NCI-H2081 treated with DMSO at 0.1 percent for 48 hours (cell line): Measurements from ENCODE around the gene TEPSIN.
A peak's percentile ranks its signal among the peaks of the same experiment; 100 is the strongest.
"Not testable (repeated sequence)": the region's sequence is repeated elsewhere in the genome, so short reads cannot be mapped to it uniquely, and the experiment has no call there.

Experiments used
- DNase-seq: peaks from one replicate; lab custom pipeline; 2025; lab: John Stamatoyannopoulos, UW

Gene TEPSIN

DNA sequence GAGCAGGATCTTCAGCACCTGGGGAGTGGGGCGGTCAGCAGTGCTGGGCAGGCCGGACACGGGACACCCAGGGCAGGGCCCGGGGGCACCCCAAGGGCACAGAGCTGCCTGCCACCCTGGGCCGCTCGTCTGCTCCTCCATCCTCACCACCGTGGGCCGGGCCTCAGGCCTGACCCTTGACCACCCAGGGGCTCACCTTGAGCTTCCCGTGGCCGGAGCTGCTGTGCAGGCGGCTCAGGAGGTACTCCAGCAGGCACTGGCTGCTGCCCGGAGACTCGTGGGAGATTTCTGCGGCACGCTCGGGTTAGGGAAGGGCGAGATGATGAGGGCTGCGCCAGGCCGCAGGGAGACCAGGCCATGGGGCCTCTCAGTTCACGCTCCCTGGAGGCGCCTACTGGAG lies 2.1 kb downstream of the TEPSIN start:
- DNase-seq: no peak

DNA sequence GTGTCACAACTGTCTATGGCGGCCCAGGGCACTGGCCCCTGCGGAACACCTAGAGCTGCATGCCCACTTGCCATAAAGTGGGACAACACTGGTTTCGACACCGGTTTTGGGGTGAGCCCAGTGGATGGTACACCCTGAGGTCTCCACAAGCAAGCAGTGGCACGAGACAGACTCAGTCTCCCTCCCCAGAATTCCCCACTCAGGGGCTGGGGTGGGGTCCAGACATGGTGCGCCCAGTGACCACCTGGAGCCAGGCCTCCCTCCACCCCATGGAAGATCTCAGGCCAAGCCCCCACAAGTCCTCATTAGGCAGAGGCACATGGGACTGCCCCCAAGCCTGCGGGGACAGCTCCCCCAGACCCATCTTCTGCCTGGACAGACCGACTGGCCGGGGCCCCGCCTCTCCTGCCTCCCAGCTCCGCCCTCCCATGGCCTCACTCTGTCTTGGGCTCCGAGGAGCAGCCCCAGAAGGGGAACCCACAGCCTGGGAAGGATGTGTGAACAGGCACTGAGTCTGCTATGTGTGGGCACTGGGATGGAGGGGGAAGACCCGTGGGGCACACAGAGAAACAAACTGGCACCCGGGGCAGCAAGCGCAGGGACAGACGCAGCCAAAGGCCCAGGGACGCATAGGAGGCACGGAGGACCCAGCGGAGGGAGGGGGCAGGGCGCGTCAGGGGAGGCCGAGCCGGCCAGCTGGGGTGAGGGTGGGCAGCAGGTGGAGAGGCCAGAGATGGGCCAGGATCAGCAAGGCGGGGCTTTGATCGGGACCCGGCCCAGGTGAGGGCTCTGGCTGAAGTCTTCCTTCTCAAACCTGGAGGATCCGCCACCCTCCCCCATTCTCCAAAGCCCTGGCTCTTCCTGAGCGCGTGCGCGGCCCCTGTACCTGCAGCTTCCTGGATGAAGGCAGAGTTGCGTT lies 2.8 kb downstream of the TEPSIN start:
- no peak for DNase-seq

DNA sequence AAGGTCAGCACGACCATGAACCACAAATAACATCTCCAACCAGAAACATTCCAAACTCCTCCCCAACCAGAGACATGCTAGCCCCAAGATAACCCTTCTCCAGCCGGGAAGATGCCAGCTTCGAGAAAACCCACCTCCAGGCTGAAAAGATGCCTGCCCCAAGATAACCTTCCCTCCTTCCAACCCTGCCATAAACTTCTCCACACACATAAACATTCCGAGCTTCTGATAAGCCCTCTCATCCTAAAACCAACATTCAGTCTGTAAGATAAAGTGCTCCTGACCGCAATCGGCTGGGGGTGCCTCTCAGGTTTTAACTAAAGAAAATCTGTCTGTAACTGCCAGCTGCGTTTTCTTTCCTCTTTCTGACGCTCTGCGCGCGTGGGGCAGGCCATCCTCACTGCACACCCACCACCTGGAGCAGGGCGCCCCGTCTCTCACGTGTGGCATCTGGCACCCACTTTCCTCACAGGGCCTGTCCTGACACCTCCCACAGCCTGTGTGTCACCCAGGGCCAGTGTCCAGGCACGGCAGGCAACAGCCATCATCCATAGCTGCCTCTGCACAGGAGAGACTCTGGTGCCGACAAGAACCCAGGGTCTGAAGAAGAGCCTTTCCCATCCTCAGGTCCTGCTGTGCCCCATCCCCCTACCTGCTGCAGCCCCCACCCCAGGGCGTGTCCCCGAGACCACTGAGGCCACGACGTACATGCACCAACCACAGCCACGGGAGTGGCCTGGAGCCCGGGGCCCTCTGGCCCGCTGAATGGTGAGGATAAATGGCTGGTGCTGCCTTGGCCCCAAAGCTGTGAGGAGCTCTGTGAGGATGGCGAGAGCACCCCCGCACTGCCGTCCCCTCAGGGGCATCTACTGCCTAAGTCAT lies 3.7 kb downstream of the TEPSIN start:
- no peak for DNase-seq

DNA sequence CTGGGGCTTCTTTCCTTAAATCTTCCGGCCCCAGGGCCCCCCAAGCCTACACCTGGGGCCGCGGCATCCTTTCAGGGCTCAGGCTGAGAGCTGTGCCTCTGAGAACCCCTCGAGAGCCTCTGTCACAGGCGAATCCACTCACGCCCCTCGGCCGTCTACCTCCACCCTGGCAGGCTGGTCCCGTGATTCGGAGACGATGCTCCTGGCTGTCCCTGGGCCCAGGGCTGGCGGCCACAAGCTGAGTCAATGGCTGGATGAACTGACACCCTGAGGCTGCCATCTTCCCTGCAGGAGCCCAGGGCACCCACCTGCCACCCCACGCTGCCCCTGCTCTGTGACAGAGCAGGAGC lies 4.4 kb downstream of the TEPSIN start:
- DNase-seq: no peak

DNA sequence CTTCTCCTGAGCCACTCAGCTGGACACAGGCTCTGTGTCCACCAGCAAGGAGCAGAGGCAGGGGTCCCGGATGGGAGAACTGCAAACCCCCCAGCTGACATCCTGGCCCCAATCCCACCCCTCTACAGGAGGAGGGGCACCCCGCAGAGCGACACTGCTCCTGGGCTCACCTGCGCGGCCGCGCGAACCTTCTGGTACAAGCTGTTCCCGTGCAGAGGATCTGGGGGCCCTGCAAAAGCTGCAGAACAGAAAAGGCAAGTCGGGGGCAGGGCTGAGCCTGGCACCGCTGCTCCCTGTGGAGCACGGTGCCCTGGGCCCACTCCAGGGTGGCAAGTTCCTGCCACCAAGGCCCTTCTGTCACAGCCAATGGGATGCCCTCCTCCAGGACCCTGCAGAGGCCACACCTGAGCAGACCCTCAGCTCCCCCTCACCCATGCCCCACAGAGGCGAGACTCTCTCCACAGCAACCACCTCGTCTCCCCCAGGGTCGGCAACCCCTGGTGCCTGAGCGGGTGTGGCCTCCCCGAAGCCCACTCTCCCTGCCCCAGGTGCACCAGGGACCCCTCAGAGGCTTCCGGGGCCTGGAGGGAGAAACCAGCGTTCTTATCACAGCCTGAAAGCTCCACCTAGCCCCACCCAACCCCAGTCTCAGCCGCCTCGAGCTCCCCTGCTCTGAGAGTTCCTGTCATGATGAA lies 4.9 kb downstream of the TEPSIN start:
- DNase-seq: no peak

DNA sequence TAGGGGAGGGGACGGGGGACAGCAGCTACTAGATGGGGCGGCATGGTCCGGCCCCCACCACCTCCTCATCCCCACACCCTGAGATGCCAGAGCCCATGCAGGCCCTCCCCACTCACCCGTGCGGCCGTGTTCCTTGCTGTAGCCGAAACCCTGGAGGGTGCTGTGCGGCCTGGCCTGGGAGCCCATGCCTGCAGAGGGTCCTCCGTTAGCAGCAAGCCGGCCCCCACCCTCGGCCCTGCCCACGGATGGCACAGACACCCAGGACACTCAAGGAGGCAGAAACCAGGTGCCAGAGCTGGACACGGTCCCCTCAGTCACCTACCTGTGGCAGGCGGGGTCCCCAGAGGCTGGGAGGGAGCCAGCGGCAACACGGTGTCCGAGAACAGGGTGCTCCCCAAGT lies 5.5 kb downstream of the TEPSIN start:
- no peak for DNase-seq

DNA sequence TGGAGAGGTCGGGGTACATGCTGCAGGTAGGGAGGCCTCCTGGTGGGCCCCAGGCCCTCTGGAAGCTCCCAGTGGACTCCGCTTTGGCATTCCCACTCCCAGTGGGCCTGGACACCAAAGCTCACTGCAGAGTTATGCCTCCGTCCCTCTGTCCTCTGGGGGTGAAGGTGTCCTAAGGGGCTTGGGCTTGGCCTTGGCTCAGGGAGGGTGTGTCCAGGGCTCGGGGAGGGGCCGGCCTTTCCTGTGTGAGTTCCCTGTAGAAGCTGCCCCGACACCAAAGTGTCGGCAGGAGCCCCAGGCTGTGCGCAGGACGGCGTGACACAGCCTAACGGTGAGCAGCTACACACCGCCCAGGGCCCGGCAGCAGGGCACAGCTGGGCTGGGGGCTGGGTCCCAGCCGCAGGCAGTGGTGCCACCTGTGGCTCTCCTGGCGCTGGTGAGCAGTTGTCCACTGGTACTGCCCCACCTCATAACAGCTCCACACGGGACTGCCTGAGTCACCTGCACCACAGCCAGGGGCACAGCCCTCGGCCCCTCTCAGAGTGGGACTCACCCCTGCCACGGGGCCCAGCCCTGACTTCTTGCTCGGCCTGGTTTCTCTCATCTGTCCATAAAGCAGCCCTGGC lies 6.1 kb downstream of the TEPSIN start:
- no peak for DNase-seq

DNA sequence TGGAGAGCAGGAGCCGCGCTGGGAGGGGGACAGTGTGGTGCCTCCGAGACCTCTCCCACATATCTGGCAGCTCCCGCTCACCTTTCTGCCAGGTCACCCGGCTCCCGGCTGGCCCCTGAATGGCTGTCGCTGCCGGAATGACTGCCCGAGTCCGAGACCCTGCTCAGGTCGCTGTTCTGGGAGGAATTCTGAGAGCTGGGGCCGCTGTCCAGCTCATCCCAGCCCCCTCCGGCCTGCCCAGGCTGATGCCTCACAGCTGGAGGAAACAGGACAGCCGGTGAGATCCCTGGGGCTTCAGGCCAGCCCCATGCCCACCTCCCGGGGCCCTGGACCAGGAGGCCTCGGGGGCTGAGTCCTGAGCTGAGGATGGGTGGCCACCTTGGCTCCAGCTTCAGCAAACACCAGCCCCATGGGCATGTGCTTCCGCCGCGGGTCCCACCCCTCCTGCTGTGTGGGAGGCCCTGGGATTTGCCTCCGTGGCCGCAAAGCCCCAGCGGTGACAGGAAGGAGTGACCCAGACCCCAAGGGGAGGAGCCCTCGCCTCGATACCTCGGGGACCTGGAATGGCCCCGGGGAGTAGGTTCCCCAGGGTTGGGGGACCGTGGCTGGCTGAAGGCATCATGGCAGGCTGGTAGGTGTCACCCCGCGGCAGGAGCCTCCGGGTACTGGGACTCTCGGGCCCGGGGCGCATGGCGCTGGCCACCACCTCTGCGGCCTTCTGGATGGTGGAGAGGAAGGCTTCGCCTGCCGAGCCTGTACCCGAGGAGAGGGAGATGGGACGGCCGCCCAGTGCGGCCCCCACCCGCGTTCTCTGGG lies 6.9 kb downstream of the TEPSIN start:
- no peak for DNase-seq

DNA sequence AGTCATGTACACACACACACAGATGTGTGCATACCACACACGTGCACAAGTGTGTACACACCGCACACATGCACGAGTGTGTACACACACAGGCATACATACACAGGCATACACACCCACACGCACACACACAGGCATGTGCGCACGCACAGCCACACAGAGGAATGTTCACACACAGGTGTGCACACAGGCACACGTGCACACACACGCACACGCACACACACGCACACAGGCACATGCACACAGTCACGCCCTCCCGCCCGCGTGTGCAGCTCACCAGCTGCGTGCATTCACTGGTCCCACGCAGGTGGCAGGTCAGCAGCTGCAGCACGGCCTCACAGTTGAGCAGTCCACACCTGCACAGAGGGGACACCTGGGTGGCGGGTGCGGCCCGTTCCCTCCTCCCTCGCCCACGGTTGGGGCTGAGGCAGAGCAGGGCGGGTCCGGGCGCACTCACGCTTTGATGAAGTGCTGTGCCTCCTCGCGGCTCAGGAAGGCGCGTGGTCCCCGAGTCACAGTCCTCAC lies 7.7 kb downstream of the TEPSIN start:
- DNase-seq: no peak

DNA sequence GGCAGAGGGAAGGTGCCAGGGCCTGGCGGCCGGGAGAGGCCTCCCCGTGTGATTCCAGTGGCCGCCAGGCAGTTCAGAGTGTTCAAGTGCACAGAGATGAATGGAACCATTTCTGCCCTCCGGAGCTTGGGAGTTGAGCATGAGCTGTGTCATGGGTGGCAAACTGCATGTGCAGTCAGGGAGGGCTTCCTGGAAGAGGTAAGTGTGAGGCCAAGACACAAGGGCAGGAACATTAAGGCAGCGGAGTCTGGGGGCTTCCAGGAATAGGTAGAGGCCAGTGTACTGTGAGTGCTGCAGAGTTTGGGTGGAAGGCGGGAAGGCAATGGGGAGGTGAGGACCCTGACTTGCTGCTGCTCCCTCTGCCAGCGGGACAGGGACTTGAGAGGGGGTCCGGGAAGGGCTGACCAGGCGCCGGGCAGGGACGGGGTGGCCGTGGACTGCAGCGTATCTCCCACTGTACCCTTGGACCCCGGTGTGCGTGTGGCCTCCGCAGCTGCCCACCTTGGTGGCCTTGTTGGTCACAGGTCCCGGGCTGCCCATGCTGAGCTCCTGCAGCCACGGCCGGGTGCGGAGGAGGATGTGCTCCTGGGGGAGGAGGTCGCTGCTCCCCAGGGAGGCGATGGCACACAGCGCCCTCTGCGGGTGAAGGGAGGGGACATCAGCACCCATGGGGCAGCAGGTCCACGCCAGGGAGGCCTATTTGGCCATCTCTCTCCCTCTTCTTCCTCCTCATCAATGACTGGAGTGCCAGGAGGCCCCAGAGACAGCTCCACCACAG lies 8.6 kb downstream of the TEPSIN start:
- DNase-seq: no peak

DNA sequence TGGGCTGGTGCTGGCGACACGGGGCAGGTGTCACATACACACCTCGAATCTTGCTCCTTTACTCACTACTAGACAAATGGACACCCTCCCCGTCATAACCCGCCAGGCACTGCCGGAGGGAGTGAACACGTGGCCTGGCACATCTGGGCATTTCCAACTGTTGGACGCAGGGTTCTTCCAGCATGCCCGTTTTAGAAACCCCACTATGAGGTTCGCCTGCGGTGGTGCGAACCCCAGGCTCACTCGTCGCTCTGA lies 9.3 kb downstream of the TEPSIN start:
- no peak for DNase-seq

DNA sequence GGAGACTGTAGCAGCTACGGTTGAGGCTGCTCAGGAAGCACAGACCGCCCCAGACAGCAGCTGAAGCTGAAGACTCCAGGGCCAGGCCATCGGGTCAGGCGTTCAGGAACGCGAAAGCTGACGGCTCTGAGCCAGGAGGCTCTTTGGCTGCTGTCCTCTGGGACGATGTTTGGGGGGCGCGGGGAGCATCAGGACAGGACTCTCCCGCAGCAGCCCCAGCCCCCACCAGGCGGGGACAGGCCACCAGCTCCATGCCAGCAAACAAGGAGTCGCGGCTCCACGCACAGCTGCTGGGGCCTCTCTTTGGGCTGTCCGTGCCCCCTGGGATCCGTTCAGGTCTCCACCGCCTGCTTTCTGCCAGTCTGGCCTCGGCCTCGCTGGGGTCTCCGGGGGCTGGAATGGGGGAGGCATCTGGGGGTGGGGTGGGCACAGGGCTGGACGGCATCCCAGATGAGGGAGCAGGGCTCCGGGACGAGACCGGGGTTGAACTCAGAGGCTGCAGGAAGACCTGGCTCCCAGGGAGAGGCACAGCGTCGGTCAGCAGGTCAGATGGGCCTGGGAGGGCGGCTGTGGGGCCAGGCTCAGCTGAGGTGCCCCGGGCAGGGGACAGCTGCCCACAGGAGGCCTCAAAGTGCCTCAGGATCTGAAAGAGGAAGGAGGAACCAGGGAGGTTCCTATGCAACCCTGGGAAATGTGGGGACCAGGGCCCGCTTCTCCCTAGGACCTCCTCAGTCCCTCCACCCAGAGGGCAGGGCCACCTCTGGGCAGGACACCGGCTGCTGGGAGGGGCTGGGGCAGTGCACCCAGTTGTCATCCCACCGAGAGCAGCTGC lies 9.8 kb downstream of the TEPSIN start:
- DNase-seq: no peak

DNA sequence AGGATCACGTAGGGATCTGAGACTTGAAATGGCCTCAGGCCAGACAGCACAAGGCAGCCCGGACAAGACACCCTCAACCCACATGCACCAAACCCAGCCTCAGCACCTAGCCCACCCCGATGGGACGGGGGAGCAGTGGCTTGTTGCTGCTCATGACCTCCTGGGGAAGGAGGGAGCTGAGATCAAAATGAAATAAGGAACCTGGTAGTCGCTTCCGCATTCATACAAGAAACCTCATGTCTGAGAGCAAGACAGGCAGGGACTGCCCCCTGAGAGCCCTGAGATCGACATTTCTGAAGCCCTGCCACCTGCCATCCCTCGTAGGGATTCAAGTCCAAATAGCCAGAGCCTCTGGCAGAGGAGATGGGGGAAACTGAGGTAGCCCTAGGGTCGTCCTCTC lies 10.4 kb downstream of the TEPSIN start:
- DNase-seq: no peak

DNA sequence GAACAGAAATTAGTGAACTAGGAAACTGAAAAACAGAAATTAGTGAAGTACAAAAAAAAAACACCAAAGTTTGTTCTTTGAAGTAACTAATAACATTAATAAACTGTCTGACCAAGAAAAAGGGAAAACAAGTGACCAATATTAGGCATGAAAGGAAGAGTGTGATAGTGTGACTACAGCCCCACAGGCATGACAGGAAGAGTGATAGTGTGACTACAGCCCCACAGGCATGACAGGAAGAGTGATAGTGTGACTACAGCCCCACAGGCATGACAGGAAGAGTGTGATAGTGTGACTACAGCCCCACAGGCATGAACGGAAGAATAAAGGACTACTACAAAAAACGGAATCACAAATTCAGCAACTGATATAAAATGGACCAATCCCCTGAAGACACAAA lies 11.2 kb downstream of the TEPSIN start:
- not testable (repeated sequence) for DNase-seq

DNA sequence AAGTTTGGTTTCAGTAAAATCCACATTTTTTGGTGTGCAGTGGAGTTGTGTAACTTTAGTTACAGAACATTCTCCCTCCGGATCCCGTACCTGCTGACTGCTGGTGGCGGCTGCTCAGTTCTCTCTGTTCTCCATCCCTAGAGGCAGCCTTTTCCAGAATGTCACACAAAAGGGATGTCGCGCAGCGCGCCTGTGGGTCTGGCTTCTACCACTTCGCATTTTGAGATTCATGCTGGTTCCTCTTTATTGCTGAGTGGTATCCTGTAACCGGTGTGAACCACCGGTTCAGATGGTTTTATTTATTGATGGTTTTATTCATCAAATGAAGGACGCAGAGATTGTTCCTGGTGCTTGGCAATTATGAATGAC lies 15.1 kb downstream of the TEPSIN start:
- DNase-seq: no peak

DNA sequence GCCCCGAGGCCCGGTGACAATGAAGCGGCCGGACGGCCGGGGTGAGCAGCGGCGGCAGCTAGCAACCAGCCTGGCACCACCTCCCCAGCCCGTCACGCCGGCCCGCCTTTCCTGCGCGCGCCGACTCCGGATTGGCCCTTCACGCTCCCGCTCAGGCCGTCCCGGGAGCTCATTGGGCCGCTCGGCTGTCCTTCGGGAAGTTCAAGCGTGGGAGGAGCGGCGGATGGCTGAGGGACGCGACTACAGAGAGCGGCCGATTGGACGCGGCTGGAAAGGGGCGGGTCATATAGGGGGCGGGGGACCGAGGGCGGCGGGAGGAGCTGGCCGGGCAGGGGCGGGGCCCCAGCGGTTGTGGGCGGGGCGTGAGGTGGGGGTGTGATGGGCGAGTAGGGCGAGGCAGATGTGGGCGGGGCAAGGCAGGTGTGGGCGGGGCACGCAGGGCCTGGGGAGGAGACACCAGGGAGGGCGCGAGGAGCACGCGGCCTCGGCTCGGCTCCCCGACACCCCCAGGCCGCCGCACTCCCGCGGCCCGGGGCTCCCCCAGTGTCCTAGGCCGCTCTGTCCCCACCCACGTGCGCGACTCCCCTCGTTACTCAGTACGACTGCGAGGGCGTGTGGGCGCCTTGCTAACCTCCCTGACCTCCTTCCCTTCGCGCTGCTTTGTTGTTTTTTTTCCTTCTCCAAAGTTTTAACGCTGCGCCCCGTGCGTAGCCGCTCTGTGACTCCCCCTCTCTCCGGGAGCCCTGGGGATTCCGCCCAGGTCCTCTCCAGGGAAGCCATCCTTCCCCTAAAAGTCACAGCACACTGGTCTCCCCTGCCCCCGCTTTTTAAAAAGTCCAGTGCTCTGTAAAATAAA lies 15.7 kb downstream of the TEPSIN start, which contains the start of gene CEP131:
Gene CEP131, minus strand, starts transcription at position 60 of the 856 bp plus-strand sequence. CDS start 2,909 bp downstream, outside the sequence.
- DNase-seq: peak; percentile 93

DNA sequence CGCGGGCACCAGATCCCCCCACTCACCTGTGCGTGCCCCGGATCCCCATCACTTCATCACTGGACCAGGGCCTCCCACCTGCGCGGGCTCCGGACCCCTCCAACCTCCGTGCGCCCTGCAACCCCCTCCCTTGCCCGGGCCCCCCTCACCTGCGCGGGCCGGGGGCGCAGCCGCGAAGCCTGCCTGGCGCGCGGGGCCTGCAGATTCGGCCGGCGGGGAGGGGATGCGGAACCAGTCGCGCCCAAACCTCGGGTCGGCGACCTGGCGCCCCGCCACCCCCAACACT lies 16.3 kb downstream of the TEPSIN start:
- no peak for DNase-seq

DNA sequence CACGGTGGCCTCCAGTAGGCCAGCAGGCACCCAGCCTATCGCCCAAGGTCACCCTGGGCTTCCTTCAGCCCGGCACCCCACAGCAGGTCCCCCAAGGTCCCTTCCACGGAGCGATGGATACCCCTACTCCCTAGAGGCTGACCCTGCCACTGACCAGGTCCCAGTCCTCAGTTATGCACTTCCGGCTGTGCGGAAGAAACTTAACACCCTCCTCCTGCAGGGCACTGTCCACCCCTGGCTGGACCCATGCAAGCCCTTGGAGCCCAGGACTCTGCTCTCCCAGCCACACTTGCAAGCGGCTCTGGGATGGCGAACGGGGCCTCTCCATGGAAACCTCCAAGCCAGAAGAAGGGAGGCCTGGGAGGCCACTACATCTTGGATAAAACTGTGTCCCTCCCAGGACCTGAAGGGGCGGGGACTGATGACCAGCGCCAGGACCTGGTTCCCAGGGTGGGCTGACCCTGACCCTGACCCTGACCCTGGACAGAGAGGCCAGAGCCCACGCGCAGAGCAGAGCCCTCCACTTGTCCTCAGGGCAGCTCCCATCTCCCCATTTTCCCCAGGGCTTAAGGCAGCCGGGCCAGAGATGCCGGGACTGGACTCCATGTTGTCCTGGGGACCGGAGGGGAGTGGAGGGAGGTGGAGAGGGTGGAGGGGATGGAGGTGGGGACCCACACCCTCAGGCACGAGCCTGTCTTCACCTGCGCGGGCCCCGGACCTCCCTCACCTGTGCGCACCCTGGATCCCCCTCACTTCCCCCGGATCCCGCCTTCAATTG lies 16.8 kb downstream of the TEPSIN start:
- DNase-seq: no peak
